Fibroblast of peridontal ligament (primary cell): ENCODE results near the gene MTA1.

ENCODE experiments used
- DNase-seq: peaks from one replicate; pipeline ENCODE4 v3.0.0-alpha.2; 2010; ENCODE audit errors: extremely low read depth

MTA1 gene

GRCh38 chr14:105419195-105420091 lies at the start of gene MTA1:
Gene MTA1, plus strand, starts transcription at chr14:105419827. Its CDS starts 209 bp downstream, at chr14:105420036.
- no peak for DNase-seq

- DNase-seq = no peak
These were observed 45.2 kb upstream of the MTA1 start for GRCh38 chr14:105374389-105374788.

GRCh38 chr14:105375635-105376057 lies 44.0 kb upstream of the MTA1 start:
- no peak for DNase-seq

GRCh38 chr14:105376521-105377440 lies 42.8 kb upstream of the MTA1 start:
- no peak for DNase-seq

DNA sequence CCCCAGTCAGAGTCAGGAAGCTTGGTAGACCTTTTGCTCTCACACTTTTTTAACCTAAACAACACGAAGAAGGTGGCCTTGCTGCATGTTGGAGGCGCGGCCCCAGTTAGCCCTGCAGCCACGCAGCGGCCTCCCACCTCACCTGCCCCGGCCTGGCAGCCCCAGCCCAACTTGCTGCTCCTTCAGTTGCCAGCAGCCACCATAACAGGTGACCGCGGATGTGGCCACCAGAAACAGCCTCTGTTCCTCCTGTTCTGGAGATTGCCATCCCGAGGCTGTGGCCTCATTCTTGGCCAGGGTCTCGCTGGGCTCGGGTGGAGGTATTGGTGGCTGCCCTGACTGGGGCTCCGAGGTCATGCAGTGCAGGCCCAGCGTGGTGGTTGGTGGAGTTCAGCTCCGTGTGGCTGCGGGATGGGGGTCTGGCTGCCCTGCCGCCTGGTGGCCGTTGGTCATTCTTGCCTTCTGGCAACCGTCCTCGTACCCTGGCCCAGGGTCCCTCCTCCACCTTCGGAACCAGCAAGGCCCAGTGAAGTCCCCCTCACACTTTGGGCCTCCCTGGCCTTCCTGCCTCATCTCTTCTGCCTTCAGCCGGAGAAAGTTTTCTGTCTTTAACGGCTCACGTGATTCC lies 42.0 kb upstream of the MTA1 start:
- no peak for DNase-seq

- DNase-seq = no peak
These were observed 41.4 kb upstream of the MTA1 start for GRCh38 chr14:105378199-105378598.

DNA sequence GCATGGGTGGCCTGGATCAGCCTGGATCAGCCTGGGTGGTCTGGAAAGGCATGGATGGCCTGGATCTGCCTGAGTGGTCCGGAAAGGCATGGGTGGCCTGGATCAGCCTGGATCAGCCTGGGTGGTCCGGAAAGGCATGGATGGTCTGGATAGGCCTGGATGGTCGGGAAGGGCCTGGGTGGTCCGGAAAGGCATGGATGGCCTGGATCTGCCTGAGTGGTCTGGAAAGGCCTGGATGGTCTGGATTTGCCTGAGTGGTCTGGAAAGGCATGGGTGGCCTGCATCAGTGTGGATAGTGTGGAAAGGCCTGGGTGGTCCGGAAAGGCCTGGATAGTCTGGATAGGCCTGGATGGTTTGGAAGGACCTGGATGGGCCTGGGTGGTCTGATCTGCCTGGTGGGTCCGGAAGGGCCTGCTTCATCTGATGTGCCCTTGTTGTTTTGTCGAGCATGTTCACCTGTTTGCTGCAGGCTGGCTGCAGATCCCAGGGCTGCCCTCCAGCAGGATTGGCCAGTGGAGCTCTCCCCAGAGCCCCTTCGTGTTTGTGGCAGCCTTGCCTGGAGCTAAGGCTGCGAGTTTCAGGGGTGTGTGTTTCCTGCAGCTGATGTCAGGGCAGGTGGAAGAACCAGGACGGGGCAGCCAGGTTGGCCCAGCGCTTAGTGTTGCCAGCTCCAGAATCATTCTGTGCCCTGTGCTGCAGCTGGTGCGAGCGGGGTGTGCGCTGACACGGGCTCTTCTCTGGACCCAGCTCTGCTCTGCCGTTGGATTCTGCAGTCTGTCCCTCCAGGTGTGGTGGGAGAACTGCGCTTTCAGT lies 40.5 kb upstream of the MTA1 start:
- DNase-seq = no peak

DNA sequence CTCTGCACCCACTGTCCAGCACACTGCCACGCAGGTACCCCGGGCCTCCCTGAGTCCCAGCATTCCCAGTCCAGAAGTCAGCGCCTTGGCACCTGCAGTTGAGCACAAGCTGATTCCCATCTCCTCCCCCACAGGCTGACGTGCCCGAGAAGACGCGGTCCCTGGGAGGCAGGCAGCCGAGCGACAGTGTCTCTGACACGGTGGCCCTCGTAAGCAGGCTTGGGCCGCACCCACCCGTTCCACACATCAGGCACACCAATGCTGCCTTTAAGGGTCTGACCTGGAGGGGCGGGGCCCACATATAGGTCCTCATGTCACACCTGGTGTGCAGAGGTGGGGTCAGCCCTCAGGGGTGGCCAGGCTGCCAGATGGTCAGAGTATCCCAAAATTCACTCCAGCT lies 39.7 kb upstream of the MTA1 start:
- no peak for DNase-seq

DNA sequence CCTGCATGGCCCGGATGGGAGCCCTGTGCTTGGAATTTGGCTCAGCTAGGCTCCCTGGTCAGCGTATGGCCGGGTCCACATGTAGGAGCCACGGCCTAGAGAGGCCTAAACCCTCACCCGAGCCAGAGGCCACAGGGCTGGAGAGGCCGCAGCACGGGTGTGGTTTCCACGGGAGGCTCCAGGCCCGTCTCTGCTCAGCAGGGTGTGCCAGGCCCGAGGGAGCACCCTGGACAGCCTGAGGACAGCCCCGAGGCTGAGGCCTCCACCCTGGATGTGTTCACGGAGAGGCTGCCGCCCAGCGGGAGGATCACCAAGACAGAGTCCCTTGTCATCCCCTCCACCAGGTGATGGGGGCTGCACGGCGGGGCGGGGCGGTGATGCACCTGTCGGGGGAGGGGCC lies 38.9 kb upstream of the MTA1 start:
- DNase-seq = no peak

DNA sequence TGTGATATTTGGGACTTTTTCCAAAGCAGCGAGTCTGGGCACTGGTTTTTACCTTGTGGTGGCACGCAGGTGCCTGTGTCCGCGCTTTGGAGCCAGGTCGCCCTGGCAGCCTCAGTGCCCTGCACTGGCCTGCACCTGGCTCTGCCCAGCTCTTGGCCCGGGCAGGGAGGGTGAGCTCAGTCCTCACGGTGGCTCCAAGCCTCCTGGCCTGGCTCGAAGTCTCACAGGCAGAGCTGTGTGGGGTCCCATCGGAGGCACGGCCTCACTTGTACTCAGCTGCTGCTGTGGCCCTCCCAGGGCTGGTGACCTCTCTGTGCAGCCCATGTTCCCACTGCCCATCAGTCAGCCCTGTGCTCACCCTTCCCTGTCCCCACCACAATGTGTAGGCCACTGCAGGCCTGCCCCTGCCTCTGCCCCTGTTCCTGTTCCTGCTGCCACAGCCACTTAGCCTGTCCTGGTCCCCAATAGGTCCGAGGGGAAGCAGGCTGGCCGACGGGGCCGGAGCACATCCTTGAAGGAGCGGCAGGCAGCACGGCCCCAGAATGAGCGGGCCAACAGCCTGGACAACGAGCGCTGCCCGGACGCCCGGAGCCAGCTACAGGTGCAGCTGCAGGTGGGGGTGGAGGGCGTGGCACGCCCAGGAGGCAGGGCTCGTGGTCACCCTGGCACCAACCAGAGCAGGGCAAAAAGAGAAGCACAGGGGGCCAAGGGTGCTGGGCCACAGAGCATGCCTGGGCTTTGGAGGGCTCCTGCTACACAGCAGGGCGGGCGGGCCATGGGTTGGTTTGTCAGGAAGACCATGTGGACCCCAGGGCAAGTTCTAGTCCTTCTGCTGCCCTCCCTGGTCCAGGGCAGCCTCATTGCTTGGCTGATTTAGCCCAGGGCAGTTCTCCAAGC lies 37.9 kb upstream of the MTA1 start:
- no peak for DNase-seq

- DNase-seq = no peak
These were observed 37.1 kb upstream of the MTA1 start for GRCh38 chr14:105382343-105383082.

GRCh38 chr14:105383083-105383730 lies 36.4 kb upstream of the MTA1 start:
- DNase-seq = no peak

- no peak for DNase-seq
These were observed 35.5 kb upstream of the MTA1 start for GRCh38 chr14:105384041-105384557.

- DNase-seq = no peak
These were observed 34.9 kb upstream of the MTA1 start for GRCh38 chr14:105384605-105385321.

GRCh38 chr14:105385322-105385637 lies 34.3 kb upstream of the MTA1 start:
- no peak for DNase-seq

DNA sequence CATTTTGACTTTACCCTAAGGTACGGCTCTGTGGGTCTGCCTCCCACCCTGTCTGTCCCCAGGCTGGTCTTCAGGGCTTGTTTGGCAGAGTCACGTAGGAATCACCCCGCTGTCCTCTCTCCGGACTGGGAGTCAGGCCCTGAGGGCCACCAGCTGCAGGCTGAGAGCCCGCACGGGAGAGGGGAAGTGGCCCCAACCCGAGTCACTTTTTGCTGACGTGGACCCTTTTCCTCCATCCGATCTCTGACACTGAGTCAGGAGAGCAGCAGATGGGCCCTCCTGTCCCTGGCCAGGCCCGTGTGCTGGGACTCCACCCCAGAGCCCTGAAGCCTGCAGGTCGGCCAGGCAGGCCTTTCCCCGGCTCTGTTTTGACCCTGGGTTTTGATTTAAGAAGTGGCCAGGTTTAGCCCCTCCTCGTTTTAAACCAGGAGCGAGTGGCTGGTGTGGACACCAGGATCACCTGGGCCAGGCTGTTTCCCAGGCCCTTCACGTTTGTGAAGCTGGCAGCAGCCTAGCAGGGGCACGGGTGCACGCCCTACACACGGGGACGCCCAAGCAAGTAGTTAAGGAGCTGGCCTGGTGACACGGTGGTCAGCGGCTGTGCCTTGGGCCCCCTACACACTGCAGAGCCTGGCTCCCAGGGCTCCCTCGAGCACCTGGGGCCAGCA lies 33.8 kb upstream of the MTA1 start:
- no peak for DNase-seq
